NCI-H460 (cell line): ENCODE measurements around the gene CNPY2. TPM values are rescaled to one million over a fixed set of nuclear protein-coding genes. Genes with fewer than 3 reads are reported as not detected.

Experiments
- DNase-seq: peaks from one replicate; pipeline ENCODE4 v3.0.0-alpha.2; 2016; ENCODE audit warnings: low read depth; ENCODE audit errors: extremely low read depth
- small RNA-seq, 2 experiments: library from RNA; depleted of rRNA; stranded (forward); fragments of <200 nt; gene quantifications; one replicate each; pipeline ENCODE3, GENCODE V24; 2014
- total RNA-seq: library from RNA; depleted of rRNA; stranded (reverse); fragments of >200 nt; shearing (Covaris generic); gene quantifications from 2 replicates; pipeline ENCODE4 v1.2.3, GENCODE V29; 2014; rRNA removed

The CNPY2 gene
- total RNA-seq, 1 experiment from 2014 or later: 142 TPM

DNA sequence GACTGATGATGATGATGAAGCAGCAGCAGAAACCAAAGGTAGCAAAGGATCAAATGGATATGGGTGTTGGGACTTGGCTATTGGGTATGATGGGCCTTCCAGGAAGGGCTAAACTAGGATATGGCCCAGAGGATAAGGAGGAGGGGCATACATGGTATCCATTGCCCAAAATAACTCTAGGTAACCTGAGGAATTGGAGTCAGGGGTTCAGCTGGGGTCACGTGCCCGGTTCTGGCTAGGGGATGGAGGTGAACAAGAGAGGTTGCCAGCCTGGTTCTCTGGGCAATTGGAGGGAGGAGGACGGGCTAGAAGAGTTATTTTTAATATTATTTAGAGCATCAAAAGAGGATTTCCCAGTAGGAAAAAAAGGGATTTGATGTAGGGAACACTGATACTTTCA, 54.9 kb downstream of the CNPY2 start:
- no peak for DNase-seq

DNA sequence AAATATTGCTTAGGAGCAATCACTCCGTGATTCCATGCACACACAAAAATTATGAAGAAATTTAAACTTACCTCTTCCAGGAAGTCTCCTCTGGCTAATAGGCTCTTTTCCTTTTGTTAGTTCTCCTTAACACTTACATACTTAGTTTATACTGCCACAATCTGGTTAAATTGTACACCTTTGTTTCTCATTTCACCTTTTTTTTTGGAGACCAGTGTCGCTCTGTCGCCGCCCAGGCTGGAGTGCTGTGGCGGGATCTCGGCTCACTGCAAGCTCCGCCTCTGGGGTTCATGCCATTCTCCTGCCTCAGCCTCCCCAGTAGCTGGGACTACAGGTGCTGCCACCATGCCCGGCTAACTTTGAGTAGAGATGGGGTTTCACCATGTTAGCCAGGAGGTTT, 55.4 kb downstream of the CNPY2 start:
- DNase-seq: no peak

Small RNAs within 50 kb of the gene (small RNA-seq; reads per million reads assigned to genes)
- gene RNU7-40P: 0.02 to 0.06 reads per million in 2 experiments

Other genes with a start within 250 kb of the CNPY2 start
- gene ERBB3, start 235.8 kb downstream of the CNPY2 start, total RNA-seq: 0.78 and 1.1 TPM in 2 replicates
- gene PA2G4, start 211.4 kb downstream of the CNPY2 start, total RNA-seq: 357 and 358 TPM in 2 replicates
- 5,100 and 5,114 TPM in 2 replicates for gene RPL41, start 199.4 kb downstream of the CNPY2 start, total RNA-seq
- 4.8 and 5.3 TPM in 2 replicates for gene ZC3H10, start 197.7 kb downstream of the CNPY2 start, total RNA-seq
- 93.2 and 108 TPM in 2 replicates for gene ESYT1, start 187.7 kb downstream of the CNPY2 start, total RNA-seq
- gene MYL6B, start 163.4 kb downstream of the CNPY2 start, total RNA-seq: 41.4 and 50.0 TPM in 2 replicates
- gene MYL6, start 157.6 kb downstream of the CNPY2 start, total RNA-seq: 563 and 566 TPM in 2 replicates
- 26.2 and 28.9 TPM in 2 replicates for gene SMARCC2, start 126.5 kb downstream of the CNPY2 start, total RNA-seq
- 92.7 and 102 TPM in 2 replicates for gene RNF41, start 94.1 kb downstream of the CNPY2 start, total RNA-seq
- 66.3 and 72.3 TPM in 2 replicates for gene NABP2, start 91.6 kb downstream of the CNPY2 start, total RNA-seq
- gene SLC39A5, start 85.9 kb downstream of the CNPY2 start, total RNA-seq: 0.84 TPM in 1 of 2 replicates, not detected in the other
- 29.0 and 32.7 TPM in 2 replicates for gene ANKRD52, start 57.6 kb downstream of the CNPY2 start, total RNA-seq
- 13.5 and 14.2 TPM in 2 replicates for gene COQ10A, start 49.0 kb downstream of the CNPY2 start, total RNA-seq
- 141 and 153 TPM in 2 replicates for gene CS, start 15.7 kb downstream of the CNPY2 start, total RNA-seq
- gene PAN2, start 18.0 kb upstream of the CNPY2 start, total RNA-seq: 71.1 and 73.6 TPM in 2 replicates
- gene IL23A, start 22.9 kb upstream of the CNPY2 start, total RNA-seq: 0.17 TPM in 1 of 2 replicates, not detected in the other
- gene STAT2, start 44.1 kb upstream of the CNPY2 start, total RNA-seq: 20.2 and 20.6 TPM in 2 replicates
- gene APOF, start 46.9 kb upstream of the CNPY2 start, total RNA-seq: not detected in 2 replicates
- gene TIMELESS, start 133.4 kb upstream of the CNPY2 start, total RNA-seq: 8.6 and 17.1 TPM in 2 replicates
- gene MIP, start 138.7 kb upstream of the CNPY2 start, total RNA-seq: not detected in 2 replicates
- 1.8 and 2.5 TPM in 2 replicates for gene SPRYD4, start 152.6 kb upstream of the CNPY2 start, total RNA-seq
- gene GLS2, start 172.2 kb upstream of the CNPY2 start, total RNA-seq: not detected in 2 replicates
- gene RBMS2, start 205.8 kb upstream of the CNPY2 start, total RNA-seq: 49.6 and 52.8 TPM in 2 replicates